Measurements from ENCODE around the gene STX18. TPM values are rescaled to one million over a fixed set of nuclear protein-coding genes. Genes with fewer than 3 reads are reported as not detected.
"Not testable (repeated sequence)": the region's sequence is repeated elsewhere in the genome, so short reads cannot be mapped to it uniquely, and the experiment has no call there.

Gene STX18
- total and polyA plus RNA-seq, 2 donors from 2014 or later, result 37.2 to 66.8 TPM

- TF ChIP-seq CTCF (IDR thresholded peaks at IDR 0.05; ENCODE audit: borderline replicate concordance, extremely low read depth, insufficient read depth), result no peak
- DNase-seq (peak; percentile 86 to 93 (median 86)), FAIRE-seq (no peak)
- no peaks in the 10 kb centered on the region for H3K36me3 ChIP-seq (ENCODE audit: control insufficient read depth in 2 of 3, insufficient read depth in 3 of 3, low read length in 3 of 3)
- H3K27ac ChIP-seq (ENCODE audit: low read depth in 2 of 2, low read length in 2 of 2), result peak overlapping the region in 1 of 2 donors; percentile 71
- H3K27me3 ChIP-seq (ENCODE audit: control insufficient read depth, insufficient read depth, low read length), result no peaks in the 10 kb centered on the region
- H3K9ac ChIP-seq (ENCODE audit: low read length in 3 of 3), result peak overlapping the region; percentile 61 to 81 (median 62)
- no peaks in the 10 kb centered on the region for H3K9me3 ChIP-seq (ENCODE audit: control insufficient read depth in 2 of 3, insufficient read depth in 1 of 3, low read length in 3 of 3)
- H3K4me3 ChIP-seq (ENCODE audit: low read length in 3 of 3), result peak overlapping the region; percentile 60 to 77 (median 71)
- H3K4me1 ChIP-seq (ENCODE audit: control insufficient read depth in 2 of 3, insufficient read depth in 2 of 3, low read depth in 1 of 3, low read length in 3 of 3), result peaks cover 0 to 3% (median 0%) of the 10 kb centered on the region in 3 donors
- intact Hi-C loops (cut with DNase I), result no loop called here
Measured at GRCh38 chr4:4574792-4575191, 32.9 kb upstream of the STX18 start.

GRCh38 chr4:4574052-4574451 is 32.2 kb upstream of the STX18 start:
- Histone ChIP-seq H3K27me3 (ENCODE audit: control insufficient read depth, insufficient read depth, low read length) (no peaks in the 10 kb centered on the region), H3K4me1 (ENCODE audit: control insufficient read depth in 2 of 3, insufficient read depth in 2 of 3, low read depth in 1 of 3, low read length in 3 of 3) (peaks cover 0 to 3% (median 0%) of the 10 kb centered on the region in 3 donors), H3K9me3 (ENCODE audit: control insufficient read depth in 2 of 3, insufficient read depth in 1 of 3, low read length in 3 of 3) (no peaks in the 10 kb centered on the region), H3K9ac (ENCODE audit: low read length in 3 of 3) (no peak overlapping the region), H3K4me3 (ENCODE audit: low read length in 3 of 3) (no peak overlapping the region), H3K36me3 (ENCODE audit: control insufficient read depth in 2 of 3, insufficient read depth in 3 of 3, low read length in 3 of 3) (no peaks in the 10 kb centered on the region), H3K27ac (ENCODE audit: low read depth in 2 of 2, low read length in 2 of 2) (no peak overlapping the region)
- FAIRE-seq (no peak), DNase-seq (no peak)
- no peak for TF ChIP-seq CTCF (IDR thresholded peaks at IDR 0.05; ENCODE audit: borderline replicate concordance, extremely low read depth, insufficient read depth)
- intact Hi-C loops (cut with DNase I), result no loop called here

- FAIRE-seq, result no peak
- Histone ChIP-seq H3K27ac (ENCODE audit: low read depth in 2 of 2, low read length in 2 of 2) (no peak overlapping the region), H3K9me3 (ENCODE audit: control insufficient read depth in 2 of 3, insufficient read depth in 1 of 3, low read length in 3 of 3) (no peaks in the 10 kb centered on the region)
Measured at GRCh38 chr4:4572821-4573220, 31.0 kb upstream of the STX18 start.

GRCh38 chr4:4569861-4570260 is 28.0 kb upstream of the STX18 start:
- H3K4me1 ChIP-seq (ENCODE audit: control insufficient read depth in 2 of 3, insufficient read depth in 2 of 3, low read depth in 1 of 3, low read length in 3 of 3); H3K27me3 ChIP-seq (ENCODE audit: control insufficient read depth, insufficient read depth, low read length); DNase-seq; H3K9ac ChIP-seq (ENCODE audit: low read length in 3 of 3); H3K4me3 ChIP-seq (ENCODE audit: low read length in 3 of 3); intact Hi-C loops (cut with DNase I); FAIRE-seq; H3K27ac ChIP-seq (ENCODE audit: low read depth in 2 of 2, low read length in 2 of 2); H3K9me3 ChIP-seq (ENCODE audit: control insufficient read depth in 2 of 3, insufficient read depth in 1 of 3, low read length in 3 of 3); H3K36me3 ChIP-seq (ENCODE audit: control insufficient read depth in 2 of 3, insufficient read depth in 3 of 3, low read length in 3 of 3): not testable (repeated sequence)

More at GRCh38 chr4:4572821-4573220, 31.0 kb upstream of the STX18 start:
- Histone ChIP-seq H3K4me1 (ENCODE audit: control insufficient read depth in 2 of 3, insufficient read depth in 2 of 3, low read depth in 1 of 3, low read length in 3 of 3) (peaks cover 0 to 3% (median 0%) of the 10 kb centered on the region in 3 donors), H3K9ac (ENCODE audit: low read length in 3 of 3) (no peak overlapping the region), H3K4me3 (ENCODE audit: low read length in 3 of 3) (no peak overlapping the region), H3K36me3 (ENCODE audit: control insufficient read depth in 2 of 3, insufficient read depth in 3 of 3, low read length in 3 of 3) (no peaks in the 10 kb centered on the region), H3K27me3 (ENCODE audit: control insufficient read depth, insufficient read depth, low read length) (no peaks in the 10 kb centered on the region)
- TF ChIP-seq CTCF (IDR thresholded peaks at IDR 0.05; ENCODE audit: borderline replicate concordance, extremely low read depth, insufficient read depth), result no peak
- no peak for DNase-seq
- intact Hi-C loops (cut with DNase I), result no loop called here
